HEK293T (cell line): ENCODE measurements around the gene POLD1.
A peak's percentile ranks its signal among the peaks of the same experiment; 100 is the strongest.

Source experiments
- CTCF ChIA-PET: fragments of 350-600 bp; formaldehyde crosslinking; extraction: SDS; loops from one replicate; lab custom pipeline; 2021; ENCODE audit warnings: antibody characterized with exemption, inconsistent platforms; lab: Yijun Ruan, JAX
- POLR2A ChIA-PET: fragments of 350-600 bp; formaldehyde crosslinking; extraction: SDS; loops from one replicate; lab custom pipeline; 2020; ENCODE audit warnings: antibody characterized with exemption, inconsistent platforms; lab: Yijun Ruan, JAX
- DNase-seq: peaks from one replicate; pipeline ENCODE4 v3.0.0; 2012; ENCODE audit warnings: mixed read lengths; ENCODE audit errors: extremely low spot score
- ARNT ChIP-seq: fragments of 450-650 bp; IDR thresholded peaks from 2 replicates; pipeline ENCODE4 v1.6.1; 2017; ENCODE audit warnings: mild to moderate bottlenecking
- BHLHE40 ChIP-seq: fragments of 450-650 bp; IDR thresholded peaks from 2 replicates; pipeline ENCODE4 v1.6.1; 2016; ENCODE audit warnings: mild to moderate bottlenecking, moderate library complexity, borderline replicate concordance
- CTBP1 ChIP-seq: fragments of 450-650 bp; IDR thresholded peaks from 2 replicates; pipeline ENCODE4 v1.6.1; 2016; ENCODE audit warnings: borderline replicate concordance
- ELF4 ChIP-seq: fragments of 450-650 bp; IDR thresholded peaks from 2 replicates; pipeline ENCODE4 v1.6.1; 2017; ENCODE audit warnings: antibody characterized with exemption
- FOXA1 ChIP-seq: fragments of 450-650 bp; IDR thresholded peaks from 2 replicates; pipeline ENCODE4 v1.6.1; 2016; ENCODE audit warnings: mild to moderate bottlenecking
- FOXK2 ChIP-seq: fragments of 450-650 bp; IDR thresholded peaks from 2 replicates; pipeline ENCODE4 v1.6.1; 2016; ENCODE audit warnings: mild to moderate bottlenecking
- FOXM1 ChIP-seq: fragments of 450-650 bp; IDR thresholded peaks from 2 replicates; pipeline ENCODE4 v1.6.1; 2017; ENCODE audit warnings: mild to moderate bottlenecking, borderline replicate concordance
- HDGF ChIP-seq: fragments of 450-650 bp; IDR thresholded peaks from 2 replicates; pipeline ENCODE4 v1.6.1; 2017; ENCODE audit warnings: antibody characterized with exemption, borderline replicate concordance
- L3MBTL2 ChIP-seq: fragments of 450-650 bp; conservative IDR thresholded peaks from 2 replicates; pipeline ENCODE4 v1.6.1; 2016; ENCODE audit warnings: mild to moderate bottlenecking
- LEF1 ChIP-seq: fragments of 450-650 bp; IDR thresholded peaks from 2 replicates; pipeline ENCODE4 v1.6.1; 2017; ENCODE audit warnings: mild to moderate bottlenecking, borderline replicate concordance
- NFRKB ChIP-seq: fragments of 450-650 bp; IDR thresholded peaks from 2 replicates; pipeline ENCODE4 v1.6.1; 2016; ENCODE audit warnings: mild to moderate bottlenecking, moderate library complexity
- PKNOX1 ChIP-seq: fragments of 450-650 bp; IDR thresholded peaks from 2 replicates; pipeline ENCODE4 v1.6.1; 2016
- SP1 ChIP-seq: fragments of 450-650 bp; IDR thresholded peaks from 2 replicates; pipeline ENCODE4 v1.6.1; 2017
- SUZ12 ChIP-seq: fragments of 450-650 bp; IDR thresholded peaks from 2 replicates; pipeline ENCODE4 v1.6.1; 2016; ENCODE audit warnings: mild to moderate bottlenecking
- TARDBP ChIP-seq: fragments of 450-650 bp; IDR thresholded peaks from 2 replicates; pipeline ENCODE4 v1.6.1; 2016
- ZNF384 ChIP-seq: fragments of 450-650 bp; IDR thresholded peaks from 2 replicates; pipeline ENCODE4 v1.6.1; 2016

The POLD1 gene

GRCh38 chr19:50358483-50359327 is 25.4 kb upstream of the POLD1 start:
- no peak for DNase-seq
- CTCF ChIA-PET, result no interaction called here
- POLR2A ChIA-PET, result no interaction called here
- no peak for TF ChIP-seq FOXA1
- TF ChIP-seq FOXM1, result no peak
- no peak for TF ChIP-seq NFRKB
- no peak for TF ChIP-seq ARNT
- no peak for TF ChIP-seq LEF1
- no peak for TF ChIP-seq SUZ12
- TF ChIP-seq L3MBTL2, result no peak

GRCh38 chr19:50359328-50359818 is 24.8 kb upstream of the POLD1 start:
- POLR2A ChIA-PET, result no interaction called here
- TF ChIP-seq HDGF, result no peak
- no peak for TF ChIP-seq L3MBTL2
- no peak for TF ChIP-seq ARNT
- TF ChIP-seq ZNF384, result no peak
- no peak for TF ChIP-seq TARDBP
- no peak for TF ChIP-seq FOXK2
- TF ChIP-seq LEF1, result no peak
- TF ChIP-seq FOXM1, result no peak
- TF ChIP-seq SP1, result no peak
- no peak for TF ChIP-seq FOXA1
- TF ChIP-seq ELF4, result no peak
- no peak for TF ChIP-seq BHLHE40
- no peak for TF ChIP-seq NFRKB
- no peak for TF ChIP-seq CTBP1
- TF ChIP-seq PKNOX1, result no peak
- TF ChIP-seq SUZ12, result no peak
- DNase-seq, result no peak
- CTCF ChIA-PET, result interaction anchor here (0.6 kb wide), 1 partner anchor 90 kb away, joined by 3 read pairs; no protein-coding TSS in a partner anchor

GRCh38 chr19:50361290-50362029 is 22.7 kb upstream of the POLD1 start:
- ChIA-PET CTCF (no interaction called here), POLR2A (interaction anchor here (0.8 kb wide), 1 partner anchor 15 kb away, joined by 3 read pairs; the partner anchor contains the start of gene NR1H2)
- TF ChIP-seq ARNT, result no peak
- no peak for TF ChIP-seq HDGF
- TF ChIP-seq LEF1, result no peak
- TF ChIP-seq FOXA1, result no peak
- no peak for TF ChIP-seq PKNOX1
- TF ChIP-seq TARDBP, result no peak
- no peak for TF ChIP-seq FOXK2
- no peak for TF ChIP-seq SUZ12
- TF ChIP-seq ZNF384, result no peak
- no peak for TF ChIP-seq SP1
- no peak for TF ChIP-seq BHLHE40
- TF ChIP-seq CTBP1, result no peak
- no peak for TF ChIP-seq ELF4
- no peak for TF ChIP-seq NFRKB
- no peak for TF ChIP-seq FOXM1
- TF ChIP-seq L3MBTL2, result no peak
- peak; percentile 42 for DNase-seq

- no peak for DNase-seq
- POLR2A ChIA-PET, result interaction anchor here (0.8 kb wide), 1 partner anchor 14 kb away, joined by 3 read pairs; the partner anchor contains the start of gene NR1H2
- no peak for TF ChIP-seq SP1
- TF ChIP-seq FOXM1, result no peak
- TF ChIP-seq ZNF384, result no peak
- TF ChIP-seq CTBP1, result no peak
- no peak for TF ChIP-seq NFRKB
- TF ChIP-seq LEF1, result no peak
- TF ChIP-seq BHLHE40, result no peak
- no peak for TF ChIP-seq PKNOX1
- no peak for TF ChIP-seq TARDBP
- no peak for TF ChIP-seq FOXA1
- TF ChIP-seq ELF4, result no peak
- no peak for TF ChIP-seq L3MBTL2
- no peak for TF ChIP-seq ARNT
- no peak for TF ChIP-seq SUZ12
- no peak for TF ChIP-seq FOXK2
- TF ChIP-seq HDGF, result no peak
- CTCF ChIA-PET, result no interaction called here
Measured at GRCh38 chr19:50362030-50362412, 22.1 kb upstream of the POLD1 start.

GRCh38 chr19:50362656-50363424 is 21.3 kb upstream of the POLD1 start:
- POLR2A ChIA-PET, result interaction anchor here (1.2 kb wide), 2 partner anchors 13 to 21 kb away, joined by 3 read pairs; partner anchors contain the start of gene POLD1
- CTCF ChIA-PET, result no interaction called here
- TF ChIP-seq L3MBTL2 (no peak), NFRKB (no peak), FOXM1 (no peak), BHLHE40 (no peak), TARDBP (no peak), LEF1 (no peak), PKNOX1 (no peak), ZNF384 (no peak), SP1 (no peak), HDGF (no peak), FOXA1 (no peak), ARNT (no peak), FOXK2 (no peak), SUZ12 (no peak), ELF4 (no peak), CTBP1 (no peak)
- DNase-seq, result no peak
